GM12801 (cell line): ENCODE measurements around the gene KLHDC8B.

Source experiments
- CTCF ChIP-seq: IDR thresholded peaks from one replicate; pipeline ENCODE4 v1.5.1; 2011; ENCODE audit warnings: control low read depth; ENCODE audit not compliant: insufficient read length; ENCODE audit errors: extremely low read depth

Gene KLHDC8B

GRCh38 chr3:49222002-49222401, 50.6 kb downstream of the KLHDC8B start:
- no peak for TF ChIP-seq CTCF
